Stimulated activated CD4-positive, alpha-beta T cell treated with anti-CD3 and anti-CD28 coated beads, Interleukin-2, amount 100 ng/mL, for 4 hours (primary cell): Measurements from ENCODE around the gene CALD1.

ENCODE experiments used
- DNase-seq: peaks from one replicate; pipeline ENCODE4 v3.0.0-alpha.2; 2020; ENCODE audit warnings: low read depth

The CALD1 gene

DNA sequence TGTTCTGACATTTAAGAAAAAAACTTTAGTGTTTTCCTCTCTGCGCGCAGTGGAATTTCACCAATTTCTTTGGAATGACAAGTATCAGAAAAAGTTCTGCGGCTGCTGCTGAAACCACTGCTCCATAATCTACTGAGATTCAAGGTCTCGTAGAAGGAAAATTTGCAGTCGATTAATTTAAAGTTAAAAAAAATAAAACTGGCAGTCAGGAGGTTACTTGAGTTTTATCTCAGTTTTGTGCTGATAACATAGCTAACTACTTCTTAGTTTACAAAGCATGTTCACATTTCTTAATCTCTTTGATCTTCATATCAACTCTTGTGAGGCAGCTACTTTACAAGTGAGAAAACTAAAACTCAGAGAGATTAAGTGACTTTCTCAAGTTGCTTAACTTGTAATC, 18.2 kb upstream of the CALD1 start:
- DNase-seq, result no peak

DNA sequence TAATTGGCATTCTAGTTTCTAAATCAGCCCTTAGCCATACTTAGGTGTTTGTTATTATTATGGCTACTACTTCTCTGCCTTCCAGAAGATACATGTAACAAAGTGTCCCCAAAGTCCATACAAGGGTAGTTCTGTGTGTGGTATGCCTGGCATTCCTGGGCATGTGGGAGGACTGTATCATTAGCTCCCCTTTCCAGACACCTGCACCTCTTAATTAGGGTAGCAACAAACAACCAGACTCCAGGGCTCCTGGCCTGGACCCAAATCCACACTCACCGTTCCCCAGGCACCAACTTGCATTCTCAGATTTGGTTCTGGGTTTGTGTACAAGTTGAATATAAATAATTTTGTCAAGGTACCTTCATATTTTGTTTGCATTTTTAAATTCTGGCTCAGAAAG, 15.5 kb upstream of the CALD1 start:
- no peak for DNase-seq

DNA sequence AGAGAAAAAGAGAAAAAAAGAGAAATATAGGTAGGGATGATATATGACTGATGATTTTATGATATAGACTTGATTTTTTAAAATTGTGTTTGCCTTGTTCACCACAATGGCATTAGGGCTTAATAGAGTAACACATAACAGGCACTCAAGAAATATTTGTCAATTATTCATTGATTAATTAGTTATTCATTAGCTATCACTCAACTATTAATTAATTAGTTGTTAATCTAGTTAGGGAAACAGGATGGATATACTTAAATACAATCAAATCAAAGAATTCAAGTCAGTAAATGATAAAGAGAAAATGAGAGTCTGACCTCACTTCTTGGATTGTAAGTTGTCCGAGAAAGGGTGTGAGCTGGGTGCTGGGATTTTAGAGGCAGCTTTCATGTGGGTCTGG, 15.1 kb upstream of the CALD1 start:
- DNase-seq, result no peak

DNA sequence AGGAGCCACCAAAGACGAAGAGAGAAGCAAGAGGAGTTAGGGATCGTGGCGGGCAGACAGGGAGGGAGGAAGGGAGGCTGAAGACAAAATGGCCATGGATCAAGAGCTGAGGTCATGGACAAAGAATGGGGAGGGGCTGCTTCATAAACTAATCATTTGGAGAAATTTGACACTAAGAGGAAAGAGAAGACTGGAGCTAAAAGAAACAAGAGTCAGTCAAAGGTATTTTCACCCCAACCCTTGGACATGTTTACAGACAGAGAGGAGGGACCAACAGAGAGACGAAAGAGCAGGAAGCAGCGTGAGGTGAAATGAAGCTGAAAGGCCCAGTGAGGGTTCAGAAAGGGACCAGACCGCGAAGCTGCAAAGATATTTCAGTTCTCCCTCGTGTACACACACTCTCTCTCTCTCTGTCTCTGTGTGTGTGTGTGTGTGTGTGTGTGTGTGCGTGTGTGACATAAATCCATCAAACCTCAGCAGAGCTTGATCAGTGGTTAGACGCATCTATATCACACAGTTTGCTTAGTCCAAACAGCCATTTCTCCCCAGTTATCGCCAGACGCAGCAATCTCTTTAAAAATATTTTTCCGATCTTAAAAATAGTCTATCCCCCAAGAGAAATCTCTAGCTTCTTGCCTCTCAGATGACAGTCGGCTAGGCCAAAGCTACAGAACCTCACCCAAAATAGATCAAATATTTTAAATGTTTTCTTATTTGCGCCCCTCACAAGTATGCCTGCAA, 12.5 kb upstream of the CALD1 start:
- DNase-seq, result no peak

DNA sequence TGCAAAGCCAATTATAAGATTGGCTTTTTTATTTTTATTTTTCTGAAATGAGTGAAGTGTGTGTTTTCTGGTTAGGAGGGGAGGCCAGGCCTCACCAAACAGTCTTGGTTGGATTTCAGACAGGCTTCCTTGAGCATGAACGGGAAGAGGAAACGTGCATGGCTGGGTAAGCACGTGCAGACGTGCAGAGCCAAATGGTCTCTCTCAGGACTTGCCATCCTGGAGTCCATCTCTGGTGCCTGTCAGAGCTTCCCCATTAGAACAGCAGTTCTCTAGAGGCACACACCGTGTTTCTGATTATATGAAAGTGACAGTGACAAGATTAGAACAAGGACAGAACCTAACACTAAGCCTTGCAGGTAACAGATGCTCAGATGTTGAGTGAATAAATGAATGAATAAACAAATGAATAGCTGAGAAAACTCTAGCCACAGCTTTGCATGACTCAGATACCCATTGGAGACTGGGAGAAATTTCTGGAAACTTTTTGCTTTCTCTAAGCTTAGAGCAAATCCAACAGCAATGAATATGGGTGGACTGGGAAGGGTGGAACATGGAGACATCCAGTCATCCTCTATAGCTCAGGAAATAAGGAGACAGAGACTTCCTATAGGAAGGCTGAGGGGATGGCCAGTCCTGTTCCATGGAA, 11.8 kb upstream of the CALD1 start:
- no peak for DNase-seq

DNA sequence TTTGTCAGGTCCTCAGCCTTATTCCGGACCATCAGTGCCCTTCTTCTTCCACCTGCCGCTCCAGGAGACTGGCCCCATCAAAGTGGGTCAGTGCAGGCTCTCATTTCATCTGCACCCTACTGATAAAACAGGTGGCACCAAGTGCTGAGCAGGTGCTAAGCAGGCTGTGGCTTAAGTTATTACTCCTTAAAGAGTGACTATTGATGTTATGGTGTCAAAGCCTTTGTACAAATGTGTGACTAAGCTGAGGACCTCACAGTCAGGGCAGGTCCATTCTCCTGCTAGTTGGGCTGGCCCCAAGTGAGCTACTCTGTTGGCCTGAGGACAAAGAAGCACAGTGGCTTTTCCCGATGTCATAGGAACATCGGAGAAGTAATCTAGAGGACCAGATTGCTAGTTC, 11.2 kb upstream of the CALD1 start:
- DNase-seq, result no peak

DNA sequence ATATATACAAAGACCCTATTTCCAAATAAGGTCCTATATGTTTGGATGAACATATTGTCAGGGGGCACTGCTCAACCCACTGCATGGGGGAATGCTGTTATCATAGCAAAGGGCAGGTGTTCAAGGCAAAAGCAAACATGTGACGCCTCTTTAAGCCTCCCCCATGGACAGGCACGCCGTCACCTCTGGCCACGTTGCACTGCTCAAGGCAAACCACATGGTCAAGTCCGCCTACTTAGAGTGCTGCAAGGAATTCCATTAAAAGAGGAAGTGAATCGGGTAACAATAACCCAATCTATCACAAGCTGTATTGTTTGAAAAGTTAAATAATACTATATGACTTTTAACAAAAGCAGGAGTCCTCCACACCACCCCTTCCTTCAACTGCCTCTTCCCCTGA, 8.8 kb upstream of the CALD1 start:
- no peak for DNase-seq

DNA sequence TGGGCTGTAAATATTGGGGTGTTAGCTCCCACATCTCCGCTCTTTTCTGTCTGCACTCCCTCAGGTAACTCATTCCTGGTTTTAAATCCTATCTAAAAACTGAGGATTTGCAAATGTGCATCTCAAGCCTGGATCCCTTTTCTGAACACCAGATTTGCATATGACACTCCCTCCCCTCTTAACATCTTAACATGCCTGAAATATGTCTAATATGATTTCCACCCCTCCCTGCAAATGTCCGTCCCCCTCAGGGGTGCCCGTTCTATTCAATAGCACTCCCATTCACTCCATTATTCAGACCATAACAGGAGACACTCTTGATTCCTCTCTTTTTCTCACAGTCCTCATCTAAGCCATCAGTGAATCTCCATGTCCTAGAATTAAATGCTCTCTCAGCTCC, 8.3 kb upstream of the CALD1 start:
- no peak for DNase-seq

DNA sequence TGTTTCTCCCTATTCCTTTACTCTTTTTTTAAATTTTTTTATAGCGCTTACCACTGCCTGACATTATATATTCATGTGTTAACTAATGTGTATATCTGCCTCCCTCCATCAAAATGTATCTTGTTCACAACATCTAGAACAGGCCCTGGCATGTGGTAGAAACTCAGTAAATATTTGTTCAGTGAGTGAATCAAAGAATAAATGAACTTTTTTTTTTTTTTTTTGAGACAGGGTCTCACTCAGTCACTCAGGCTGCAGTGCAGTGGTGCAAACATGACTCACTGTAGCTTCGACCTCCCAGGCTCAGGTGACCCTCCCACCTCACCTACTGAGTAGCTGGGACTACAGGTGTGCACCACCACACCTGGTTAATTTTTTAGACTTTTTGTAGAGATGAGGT, 7.5 kb upstream of the CALD1 start:
- DNase-seq, result no peak

DNA sequence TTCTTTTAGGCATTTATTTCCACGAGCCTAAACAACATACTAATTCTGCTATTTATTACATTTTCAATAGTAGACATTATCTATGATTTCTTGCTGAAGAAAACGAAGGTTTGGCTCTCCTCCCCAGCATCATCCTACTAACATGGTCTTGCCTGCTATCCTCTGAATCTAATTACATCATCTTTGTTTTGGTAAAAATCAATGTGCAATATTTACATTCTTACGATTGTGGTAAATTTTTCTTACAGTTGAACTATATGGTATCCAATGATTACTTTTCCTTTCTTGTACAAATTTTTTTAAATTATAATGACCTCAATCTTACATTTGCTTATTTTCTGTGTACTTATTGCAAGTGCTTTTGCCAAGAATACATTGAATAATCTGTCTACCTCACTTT, 7.0 kb upstream of the CALD1 start:
- no peak for DNase-seq

DNA sequence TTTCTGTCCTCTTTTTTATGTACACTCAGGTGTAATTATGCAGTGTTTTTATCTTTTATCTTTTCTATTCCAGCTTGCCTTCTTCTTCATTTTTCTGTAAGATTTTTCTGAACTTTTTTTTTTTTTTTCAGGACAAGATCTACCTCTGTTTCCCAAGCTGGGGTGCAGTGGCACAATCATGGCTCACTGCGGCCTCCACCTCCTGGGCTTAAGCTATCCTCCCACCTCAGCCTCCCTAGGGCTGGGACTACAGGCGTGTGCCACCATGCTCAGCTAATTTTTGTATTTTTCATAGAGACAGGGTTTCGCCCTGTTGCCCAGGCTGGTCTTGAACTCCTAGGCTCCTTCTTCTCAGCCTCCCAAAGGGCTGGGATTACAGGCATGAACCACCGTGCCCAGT, 6.3 kb upstream of the CALD1 start:
- no peak for DNase-seq

DNA sequence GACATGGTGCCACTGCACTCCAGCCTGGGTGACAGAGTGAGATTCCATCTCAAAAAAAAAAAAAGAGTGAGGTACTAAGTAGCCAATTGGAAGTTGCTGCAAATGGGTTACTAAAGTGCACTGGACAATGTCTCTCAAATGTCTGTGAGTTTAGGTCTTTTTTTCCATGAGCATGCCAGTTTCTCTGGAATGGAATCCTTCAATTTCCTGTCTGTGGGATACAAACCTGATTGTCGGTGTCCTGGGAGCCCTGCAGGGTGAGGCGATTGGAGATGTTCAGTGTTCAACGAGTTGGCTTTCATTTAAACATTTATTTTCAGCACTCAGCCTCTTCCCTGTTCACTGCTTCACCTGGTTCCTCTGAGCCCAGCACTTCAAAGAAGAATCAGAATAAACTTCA, 5.3 kb upstream of the CALD1 start:
- no peak for DNase-seq

DNA sequence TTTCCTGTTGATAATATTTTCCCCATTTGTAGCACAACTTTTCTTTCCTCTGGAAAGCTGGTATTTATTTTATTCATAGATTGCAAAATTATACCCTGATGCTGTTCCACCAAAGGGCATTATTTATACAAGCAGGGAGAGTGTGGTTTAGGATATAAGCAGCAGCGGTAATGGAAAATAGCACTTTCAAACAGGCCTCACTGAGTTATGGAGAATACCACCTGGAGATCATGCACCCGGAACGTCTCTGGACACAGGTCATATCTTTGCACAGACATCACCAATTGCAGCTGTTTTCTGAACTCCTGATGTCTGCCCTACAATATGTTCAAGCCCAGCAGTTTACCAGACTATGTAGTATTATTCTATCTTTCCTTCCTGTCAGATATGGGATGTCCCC, 2.0 kb upstream of the CALD1 start:
- no peak for DNase-seq

DNA sequence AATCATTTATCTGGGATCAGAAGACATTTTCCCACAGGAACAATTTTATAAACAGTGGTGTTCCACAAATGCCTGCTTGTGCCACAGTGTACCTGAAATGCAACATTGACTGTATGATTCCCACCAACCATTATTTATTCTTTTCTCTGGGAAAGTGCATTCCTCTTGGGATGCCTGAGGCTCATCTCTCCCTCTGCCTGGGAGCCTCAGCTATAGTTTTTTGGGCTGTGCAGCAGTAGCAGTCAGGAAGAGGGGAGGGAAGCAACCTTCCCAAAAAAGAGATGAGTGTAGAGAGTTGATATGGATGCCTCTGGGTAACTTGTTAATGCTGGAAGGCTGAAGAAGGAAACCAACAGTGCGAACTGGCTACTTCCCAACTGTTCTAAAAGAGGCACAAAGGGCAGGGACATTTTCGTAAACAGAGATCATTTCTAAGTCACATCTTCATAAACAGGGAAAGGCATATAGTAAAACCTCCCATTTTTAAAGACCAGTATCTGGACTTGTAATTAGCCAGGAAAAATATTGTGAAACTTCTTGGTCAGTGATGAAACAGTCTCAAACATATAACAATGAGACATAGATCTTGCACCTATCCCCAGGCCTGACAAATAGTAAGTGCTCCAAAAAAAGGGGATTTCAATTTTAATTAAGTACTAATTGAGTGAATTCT, 1.4 kb upstream of the CALD1 start:
- DNase-seq, result no peak

DNA sequence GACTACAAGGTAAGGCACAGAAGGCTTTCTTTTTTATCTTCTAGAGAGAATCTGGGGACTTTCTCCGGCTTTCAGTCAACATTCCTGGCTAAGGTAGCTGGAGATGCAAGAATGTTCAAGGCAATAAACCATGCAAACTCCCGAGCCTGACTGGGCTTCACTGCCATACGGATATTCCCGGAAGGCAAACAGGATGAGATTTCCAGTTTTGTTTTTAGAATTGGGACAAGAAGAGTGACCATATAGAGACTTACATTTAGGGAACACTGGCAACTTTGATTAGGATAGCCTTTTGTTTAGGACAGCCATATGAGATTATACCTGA, 269 bp downstream of the CALD1 start:
- DNase-seq, result no peak

DNA sequence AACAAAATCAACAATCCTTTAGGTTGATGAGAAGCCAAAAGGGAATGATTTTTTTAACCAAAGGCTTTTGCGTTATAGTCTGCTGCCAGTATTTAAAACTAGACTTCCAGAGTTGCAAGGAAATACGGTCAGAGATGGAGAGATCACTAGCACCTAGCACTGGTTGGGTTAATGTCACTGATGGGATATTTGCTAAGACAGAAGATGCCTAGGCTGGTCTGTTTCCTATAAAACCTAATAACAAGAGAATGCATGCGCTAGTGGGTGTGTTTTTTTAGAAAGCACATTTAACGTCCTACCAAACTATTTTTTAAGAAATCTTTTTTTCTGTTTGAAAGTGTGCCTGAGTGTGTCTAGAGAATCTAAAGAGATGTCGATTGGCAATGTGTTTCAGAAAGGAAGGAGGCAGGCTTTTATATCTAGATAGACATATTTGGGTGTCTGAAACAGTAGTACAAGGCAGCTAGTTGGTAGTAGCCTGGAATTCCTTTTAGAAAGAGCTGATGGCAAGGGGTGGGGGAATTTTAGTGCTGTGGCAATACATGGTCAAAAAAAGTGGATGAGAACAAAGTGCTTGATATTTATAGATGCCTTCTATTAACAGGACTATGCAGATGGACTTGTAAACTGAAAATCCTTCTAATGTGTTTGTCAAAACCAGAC, 863 bp downstream of the CALD1 start:
- no peak for DNase-seq

DNA sequence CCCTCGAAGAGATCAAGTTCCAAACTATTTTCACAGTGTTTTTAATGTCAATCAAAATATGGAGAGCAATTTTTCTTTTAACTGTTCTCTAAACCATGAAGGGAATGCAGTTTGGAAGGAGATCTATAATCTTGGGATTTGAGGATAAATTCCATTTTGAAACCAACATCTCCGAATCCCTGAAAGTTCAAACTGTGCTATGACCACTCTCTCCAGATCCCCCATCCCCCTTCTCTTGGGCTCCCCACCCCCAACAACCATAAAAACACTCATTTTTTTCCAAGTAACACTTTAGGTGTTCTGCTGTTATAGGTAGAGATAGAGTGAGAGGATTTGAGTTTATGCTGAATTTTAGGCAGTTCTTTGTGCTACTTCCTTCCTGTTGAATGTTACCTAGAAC, 1.7 kb downstream of the CALD1 start:
- DNase-seq, result no peak

DNA sequence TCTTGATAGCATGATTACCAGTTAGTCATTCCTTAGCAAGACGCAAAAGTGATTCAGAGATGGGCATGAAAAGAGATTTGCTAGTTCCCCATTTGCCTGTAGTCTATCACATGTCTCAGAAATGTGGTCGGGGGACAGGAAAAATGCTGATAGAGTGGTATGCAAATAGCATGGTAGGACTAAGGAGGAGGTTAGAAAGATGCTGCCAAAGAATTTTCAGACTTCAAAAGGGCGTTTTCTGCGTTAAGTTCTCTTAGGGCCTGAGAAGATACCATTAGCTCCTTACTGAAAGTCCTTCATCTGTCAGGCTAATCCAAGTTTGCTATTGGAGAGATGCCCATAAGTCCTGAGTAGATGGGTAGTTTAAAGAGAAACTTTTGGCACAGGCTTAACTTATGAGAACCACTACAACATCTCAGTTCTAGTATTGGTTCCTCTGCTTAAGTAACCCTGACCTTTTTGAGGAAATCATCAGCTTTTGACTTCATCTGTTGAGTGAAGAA, 2.7 kb downstream of the CALD1 start:
- no peak for DNase-seq

DNA sequence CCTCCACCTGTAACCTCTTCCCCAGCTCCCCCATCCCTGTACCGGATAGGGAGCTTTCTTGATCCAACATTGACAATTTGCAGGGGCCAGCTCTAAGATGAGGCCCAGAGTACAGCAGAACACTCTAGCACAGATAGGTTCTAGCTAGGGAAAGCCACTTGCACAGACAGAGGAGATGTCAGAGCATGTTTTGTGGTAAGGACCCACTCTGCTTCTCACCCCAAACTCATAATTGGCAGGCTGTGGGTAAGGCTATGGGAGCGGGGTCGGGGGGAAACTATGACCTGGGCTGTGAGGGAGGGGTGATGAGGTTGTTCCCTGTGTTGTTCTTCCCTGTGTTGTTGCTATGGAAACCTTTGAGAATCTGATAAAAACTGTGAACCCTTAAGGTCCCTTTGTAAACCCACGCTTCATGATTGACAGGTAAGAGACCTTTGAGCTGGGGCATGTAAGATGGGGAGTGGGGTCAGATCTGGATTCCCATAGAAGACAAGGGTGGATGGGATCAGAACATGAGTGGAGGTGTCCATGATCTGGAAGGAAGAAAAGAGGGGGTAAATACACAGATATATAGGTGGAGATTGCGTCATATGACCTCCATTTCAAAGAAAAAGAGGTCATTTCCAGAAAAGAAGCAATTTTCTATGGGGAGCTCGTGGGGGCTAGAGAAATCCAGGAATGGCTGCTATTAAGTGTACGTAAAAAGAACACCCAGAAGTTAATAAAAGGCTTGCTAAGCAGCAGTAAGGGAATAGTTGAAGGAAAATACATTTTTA, 4.0 kb downstream of the CALD1 start:
- no peak for DNase-seq

DNA sequence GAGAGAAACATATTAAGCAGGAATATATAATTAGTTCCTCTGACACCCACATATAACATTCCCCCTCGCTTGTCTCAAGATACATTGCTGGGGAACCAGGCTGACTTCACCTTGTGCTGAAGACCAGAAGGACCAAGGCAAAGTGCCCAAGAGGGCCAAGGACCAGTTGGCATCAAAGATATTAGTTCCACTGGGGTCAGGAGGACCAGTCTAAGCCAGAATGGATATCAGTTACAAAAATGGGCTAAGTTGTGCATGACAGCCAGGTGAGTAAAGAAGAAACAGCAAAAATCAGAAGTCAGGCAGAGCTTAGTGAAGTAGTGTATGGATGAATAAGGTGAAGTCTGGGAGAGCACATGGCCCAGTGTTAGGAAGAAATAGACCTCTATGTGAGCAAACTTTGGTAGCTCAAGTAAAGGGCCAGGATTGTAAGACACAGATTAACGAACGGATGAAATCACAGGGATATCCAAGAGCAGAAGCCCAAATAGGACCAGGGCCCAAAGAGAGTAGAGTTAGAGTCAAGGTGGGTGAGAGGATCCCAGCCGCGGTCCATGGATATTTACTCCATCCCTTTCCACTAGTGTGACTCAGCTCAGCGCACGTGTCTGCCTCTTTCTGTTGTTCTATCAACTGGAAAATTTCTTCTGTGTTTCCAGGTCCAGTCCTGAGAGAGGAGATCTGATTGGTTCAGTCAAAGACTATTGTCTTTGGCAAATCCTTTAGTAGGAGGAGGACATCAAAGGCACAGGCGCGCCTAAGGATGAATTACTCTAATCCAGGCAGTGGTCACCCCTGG, 5.0 kb downstream of the CALD1 start:
- no peak for DNase-seq

DNA sequence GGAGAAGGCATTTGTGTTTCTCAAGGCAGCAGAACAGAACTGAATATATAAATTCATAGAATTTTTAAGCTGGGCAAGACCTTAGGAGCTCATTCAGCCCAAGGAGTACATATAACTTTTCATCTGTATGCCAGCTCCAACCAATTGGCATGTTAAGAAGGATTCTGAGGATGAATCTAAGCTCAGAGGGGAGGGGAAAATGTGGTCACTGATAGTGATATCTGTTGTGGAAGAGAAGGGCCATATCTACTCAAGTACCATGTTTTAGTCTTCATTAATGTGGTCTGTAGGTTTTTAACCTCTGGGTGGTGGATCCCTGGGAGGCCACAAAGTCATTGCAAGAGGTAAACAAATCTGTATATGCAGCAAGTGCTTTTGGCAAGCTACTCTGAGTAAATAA, 6.4 kb downstream of the CALD1 start:
- no peak for DNase-seq
